HepG2 (cell line): ENCODE data around the gene DPH7. TPM values are rescaled to one million over a fixed set of nuclear protein-coding genes. Genes with fewer than 3 reads are reported as not detected.

Experiments used
- ATAC-seq: fragments of 200-7000 bp; cut with Tn5 transposase; 3 replicates; pipeline ENCODE4 v1.9.1; 2020; ENCODE audit warnings: mild to moderate bottlenecking, moderate library complexity
- BruUV-seq: library from RNA; stranded (reverse); fragments of 400-500 nt; replicated peaks from 2 replicates; lab custom pipeline; 2021; lab: Mats Ljungman, UMichigan
- CTCF ChIA-PET: fragments of 300-600 bp; formaldehyde crosslinking; extraction: SDS; loops from one replicate; lab custom pipeline; 2021; ENCODE audit warnings: low total read pairs, inconsistent platforms, low intra/inter-chr PET ratio; lab: Yijun Ruan, JAX
- POLR2A ChIA-PET: fragments of 350-600 bp; sonication (Branson Sonifier 250); formaldehyde crosslinking; loops from one replicate; lab custom pipeline; 2020; ENCODE audit warnings: antibody characterized with exemption, inconsistent platforms; lab: Yijun Ruan, JAX
- DNase-seq: peaks from one replicate; pipeline ENCODE4 v3.0.0-alpha.2; 2015; ENCODE audit warnings: low spot score
- FAIRE-seq: peaks from 3 replicates; lab custom pipeline; 2011; peaks lifted over from hg19 to GRCh38; lab: Jason Lieb, UNC
- H2AFZ ChIP-seq: one replicate; pipeline ENCODE4 v1.6.1; 2011; ENCODE audit warnings: low read length, inconsistent platforms
- H3K27ac ChIP-seq: fragments of 300-600 bp; 3 replicates; pipeline ENCODE4 v1.8.0; 2011; ENCODE audit warnings: mixed run types, mild to moderate bottlenecking, mixed read lengths, low read length, inconsistent platforms; ENCODE audit not compliant: insufficient read depth; ENCODE audit errors: extremely low read length
- H3K27me3 ChIP-seq, 2 experiments: fragments of 200-600 bp in 1 of 2; 2 replicates in 1 of 2; 3 replicates in 1 of 2; pipeline versions ENCODE4 v1.6.0 to v1.8.0; 2011; ENCODE audit warnings: low read length in 2 of 2, mild to moderate bottlenecking in 2 of 2, moderate library complexity in 2 of 2, inconsistent platforms in 1 of 2; ENCODE audit not compliant: insufficient read depth in 2 of 2, control insufficient read depth in 1 of 2
- H3K36me3 ChIP-seq, 2 experiments: fragments of 200-600 bp in 1 of 2; replicated peaks in 1 of 2; 2 replicates in 1 of 2; 3 replicates in 1 of 2; pipeline versions ENCODE4 v1.5.1 to v1.8.0; 2011; ENCODE audit warnings: low read length in 2 of 2, inconsistent platforms in 1 of 2; ENCODE audit not compliant: insufficient read depth in 2 of 2, control insufficient read depth in 1 of 2
- H3K4me1 ChIP-seq: 2 replicates; pipeline ENCODE4 v1.5.1; 2012; ENCODE audit warnings: low read length, inconsistent platforms; ENCODE audit not compliant: insufficient read depth
- H3K4me2 ChIP-seq: 2 replicates; pipeline ENCODE4 v1.6.0; 2011; ENCODE audit warnings: low read depth, low read length, inconsistent platforms
- H3K4me3 ChIP-seq, 3 experiments: fragments of 200-600 bp in 1 of 3; sonication (generic), shearing (Covaris generic) in 1 of 3; replicated peaks in 1 of 3; 2 replicates each; pipeline ENCODE4 v1.5.1; 2011 to 2016; ENCODE audit warnings: low read length in 3 of 3, inconsistent platforms in 2 of 3, low read depth in 2 of 3, mild to moderate bottlenecking in 2 of 3, control low read depth in 1 of 3, mixed read lengths in 1 of 3; ENCODE audit not compliant: insufficient read depth in 1 of 3
- H3K79me2 ChIP-seq: one replicate; pipeline ENCODE4 v1.6.1; 2011; ENCODE audit warnings: low read length, inconsistent platforms; ENCODE audit not compliant: insufficient read depth
- H3K9ac ChIP-seq: 2 replicates; pipeline ENCODE4 v1.6.0; 2011; ENCODE audit warnings: mild to moderate bottlenecking, low read depth, low read length, inconsistent platforms; ENCODE audit not compliant: insufficient read depth
- H3K9me3 ChIP-seq: 2 replicates; pipeline ENCODE4 v1.5.1; 2012; ENCODE audit warnings: mild to moderate bottlenecking, low read length
- H4K20me1 ChIP-seq: 2 replicates; pipeline ENCODE4 v1.6.0; 2011; ENCODE audit warnings: inconsistent platforms, mild to moderate bottlenecking, low read length, moderate library complexity; ENCODE audit not compliant: insufficient read depth
- AKAP8 ChIP-seq: sonication (generic); formaldehyde crosslinking; IDR thresholded peaks from 2 replicates; pipeline ENCODE4 v1.5.1; 2020; ENCODE audit warnings: mild to moderate bottlenecking, missing genetic modification reagents
- KDM3A ChIP-seq: IDR thresholded peaks from 2 replicates; pipeline ENCODE4 v1.6.1; 2018; ENCODE audit warnings: low read depth, missing compliant biosample characterization
- MZF1 ChIP-seq: sonication (generic); formaldehyde crosslinking; IDR thresholded peaks from 2 replicates; pipeline ENCODE4 v1.8.1; 2023; ENCODE audit warnings: mild to moderate bottlenecking, missing genetic modification reagents, borderline replicate concordance
- PREB ChIP-seq: sonication (generic); formaldehyde crosslinking; IDR thresholded peaks from 2 replicates; pipeline ENCODE4 v1.4.0; 2020; ENCODE audit warnings: missing genetic modification reagents
- RERE ChIP-seq: IDR thresholded peaks from 2 replicates; pipeline ENCODE4 v1.6.1; 2016; ENCODE audit warnings: low read depth, missing genetic modification reagents, missing compliant biosample characterization
- RXRA ChIP-seq: sonication (generic); formaldehyde crosslinking; IDR thresholded peaks from 2 replicates; pipeline ENCODE4 v1.5.1; 2020; ENCODE audit warnings: missing genetic modification reagents
- SRY ChIP-seq: sonication (generic); formaldehyde crosslinking; IDR thresholded peaks from 2 replicates; pipeline ENCODE4 v1.8.0; 2022; ENCODE audit warnings: mild to moderate bottlenecking, missing genetic modification reagents
- ZNF101 ChIP-seq: sonication (generic); formaldehyde crosslinking; IDR thresholded peaks from 2 replicates; pipeline ENCODE4 v1.4.0; 2020; ENCODE audit warnings: mild to moderate bottlenecking, low read depth, missing genetic modification reagents, borderline replicate concordance
- ZNF451 ChIP-seq: sonication (generic); formaldehyde crosslinking; IDR thresholded peaks from 2 replicates; pipeline ENCODE4 v1.5.0; 2020; ENCODE audit warnings: mild to moderate bottlenecking, missing genetic modification reagents
- ZNF609 ChIP-seq: sonication (generic); formaldehyde crosslinking; IDR thresholded peaks from 2 replicates; pipeline ENCODE4 v1.4.0; 2020; ENCODE audit warnings: mild to moderate bottlenecking, missing genetic modification reagents, borderline replicate concordance
- ZNF784 ChIP-seq: sonication (generic); formaldehyde crosslinking; IDR thresholded peaks from 2 replicates; pipeline ENCODE4 v1.5.1; 2020; ENCODE audit warnings: missing genetic modification reagents, mild to moderate bottlenecking, borderline replicate concordance
- ZSCAN9 ChIP-seq: IDR thresholded peaks from 2 replicates; pipeline ENCODE4 v1.6.1; 2016; ENCODE audit warnings: borderline replicate concordance
- WGBS: methylation state at CpG from one replicate; pipeline ENCODE4 v1.1.6; 2017; ENCODE audit warnings: low lambda C conversion rate; 5-methylcytosine and 5-hydroxymethylcytosine counted together
- in situ Hi-C: cut with HindIII; loops from 2 replicates; pipeline ENCODE4 v1.10.0; 2017; ENCODE audit warnings: low pct_unique_long_range_greater_than_20kb; ENCODE audit not compliant: extremely low pct_ligation_motif_present
- intact Hi-C: fragments of 100-400 bp; cut with micrococcal nuclease; formaldehyde crosslinking; loops from one replicate; pipeline ENCODE4 v1.10.0; 2022; ENCODE audit not compliant: unreplicated experiment
- polyA plus RNA-seq, 8 experiments: library from polyadenylated mRNA; depleted of rRNA in 3 of 8; stranded (reverse) in 7 of 8; unstranded in 1 of 8; fragments of >200 nt; fragmentation: Illumina TruSeq in 4 of 8; extraction: Trizol in 4 of 8; gene quantifications; 2 replicates each; pipeline versions ENCODE4 v1.2.1 to v1.2.3, GENCODE V29; 2011 to 2016; ENCODE audit warnings: low read depth in 4 of 8, missing spikeins in 1 of 8, mixed read lengths in 1 of 8; ENCODE audit not compliant: insufficient read depth in 1 of 8
- total RNA-seq, 5 experiments: library from RNA; depleted of rRNA; stranded (reverse); fragments of >200 nt; fragmentation: Illumina TruSeq; extraction: Trizol; gene quantifications; 2 replicates each; pipeline ENCODE4 v1.2.3, GENCODE V29; 2016; ENCODE audit warnings: low read depth in 1 of 5

Gene DPH7
- total and polyA plus RNA-seq, 2 of the 13 experiments (the other 11 are each of a cell fraction or from before 2014, with no cell fraction given): 27.6 to 31.6 TPM

GRCh38 chr9:137569609-137570203 lies 9.0 kb downstream of the DPH7 start:
- ATAC-seq: no peak
- TF ChIP-seq KDM3A (no peak), PREB (CRISPR knock-in tag) (no peak), RERE (CRISPR knock-in tag) (no peak), MZF1 (CRISPR knock-in tag) (no peak), ZNF784 (CRISPR knock-in tag) (no peak), RXRA (CRISPR knock-in tag) (no peak), SRY (CRISPR knock-in tag) (no peak), ZNF609 (no peak), ZNF101 (CRISPR knock-in tag) (no peak), ZSCAN9 (CRISPR knock-in tag) (no peak), AKAP8 (CRISPR knock-in tag) (no peak), ZNF451 (CRISPR knock-in tag) (no peak)

More at GRCh38 chr9:137569609-137570203, 9.0 kb downstream of the DPH7 start:
- 98% methylated on average over 5 of the region's 5 CpGs for WGBS
- Histone ChIP-seq H3K4me1 (no peaks in the 10 kb centered on the region), H3K27ac (no peak overlapping the region), H3K79me2 (peaks cover 9% of the 10 kb centered on the region), H3K9ac (no peak overlapping the region), H3K4me3 (no peak overlapping the region), H3K9me3 (no peaks in the 10 kb centered on the region), H3K4me2 (no peak overlapping the region), H3K36me3 (peaks cover 9 to 37% of the 10 kb centered on the region in 2 experiments; a peak in 4 of 5 replicates), H2AFZ (no peak overlapping the region), H4K20me1 (no peaks in the 10 kb centered on the region), H3K27me3 (no peaks in the 10 kb centered on the region)
- intact Hi-C loops: no loop called here
- ChIA-PET POLR2A (no interaction called here), CTCF (no interaction called here)
- DNase-seq (no peak), FAIRE-seq (no peak)
- no TSS peak for BruUV-seq
- in situ Hi-C loops: no loop called here
